ENCODE data around the gene IQCK. TPM values are rescaled to one million over a fixed set of nuclear protein-coding genes. Genes with fewer than 3 reads are reported as not detected.
A peak's percentile ranks its signal among the peaks of the same experiment; 100 is the strongest.

Gene IQCK
- total RNA-seq, 2 donors from 2014 or later: 1.7 to 2.9 TPM

- ATAC-seq (replicated peaks): no peak
- H3K27me3 Mint-ChIP-seq: no peaks in the 10 kb centered on the region
Measured at GRCh38 chr16:19691161-19691711, 26.8 kb upstream of the IQCK start.

GRCh38 chr16:19694989-19695388 lies 23.1 kb upstream of the IQCK start:
- Mint-ChIP-seq H3K9me3 (no peaks in the 10 kb centered on the region), H3K36me3 (ENCODE audit: low read depth) (peaks cover 27% of the 10 kb centered on the region), H3K4me1 (peaks cover 29% of the 10 kb centered on the region), H3K27ac (peak overlapping the region; percentile 59), H3K4me3 (no peak overlapping the region), H3K27me3 (no peaks in the 10 kb centered on the region)
- no peak for ATAC-seq (replicated peaks)

More at GRCh38 chr16:19691161-19691711, 26.8 kb upstream of the IQCK start:
- Mint-ChIP-seq H3K4me3 (no peak overlapping the region), H3K9me3 (no peaks in the 10 kb centered on the region), H3K27ac (peak overlapping the region; percentile 71), H3K4me1 (peaks cover 14% of the 10 kb centered on the region), H3K36me3 (ENCODE audit: low read depth) (peaks cover 40% of the 10 kb centered on the region)

- Mint-ChIP-seq H3K27me3 (no peaks in the 10 kb centered on the region), H3K36me3 (ENCODE audit: low read depth) (peaks cover 40% of the 10 kb centered on the region), H3K4me3 (peak overlapping the region; percentile 40), H3K27ac (peak overlapping the region; percentile 71), H3K9me3 (no peaks in the 10 kb centered on the region), H3K4me1 (peaks cover 29% of the 10 kb centered on the region)
- peak; percentile 57 for ATAC-seq (replicated peaks)
Measured at GRCh38 chr16:19696328-19696727, 21.7 kb upstream of the IQCK start.

GRCh38 chr16:19696961-19697360 lies 21.1 kb upstream of the IQCK start:
- Mint-ChIP-seq H3K27me3 (no peaks in the 10 kb centered on the region), H3K36me3 (ENCODE audit: low read depth) (peaks cover 40% of the 10 kb centered on the region), H3K27ac (peak overlapping the region; percentile 71), H3K9me3 (no peaks in the 10 kb centered on the region), H3K4me3 (peak overlapping the region; percentile 40), H3K4me1 (peaks cover 29% of the 10 kb centered on the region)
- no peak for ATAC-seq (replicated peaks)

GRCh38 chr16:19697756-19698318 lies 20.2 kb upstream of the IQCK start:
- Mint-ChIP-seq H3K4me1 (peaks cover 29% of the 10 kb centered on the region), H3K27ac (peak overlapping the region; percentile 71), H3K36me3 (ENCODE audit: low read depth) (peaks cover 48% of the 10 kb centered on the region), H3K27me3 (no peaks in the 10 kb centered on the region), H3K4me3 (peak overlapping the region; percentile 40), H3K9me3 (no peaks in the 10 kb centered on the region)
- ATAC-seq (replicated peaks): peak; percentile 30

GRCh38 chr16:19698480-19699465 lies 19.3 kb upstream of the IQCK start:
- peak; percentile 68 for ATAC-seq (replicated peaks)
- H3K27ac Mint-ChIP-seq: peak overlapping the region; percentile 71
- H3K4me1 Mint-ChIP-seq: peaks cover 29% of the 10 kb centered on the region
- peaks cover 58% of the 10 kb centered on the region for H3K36me3 Mint-ChIP-seq (ENCODE audit: low read depth)
- peak overlapping the region; percentile 40 for H3K4me3 Mint-ChIP-seq
- H3K27me3 Mint-ChIP-seq: no peaks in the 10 kb centered on the region
- H3K9me3 Mint-ChIP-seq: no peaks in the 10 kb centered on the region

GRCh38 chr16:19699472-19699871 lies 18.6 kb upstream of the IQCK start:
- H3K36me3 Mint-ChIP-seq (ENCODE audit: low read depth): peaks cover 65% of the 10 kb centered on the region
- no peak overlapping the region for H3K27ac Mint-ChIP-seq
- H3K27me3 Mint-ChIP-seq: no peaks in the 10 kb centered on the region
- no peak for ATAC-seq (replicated peaks)
- no peak overlapping the region for H3K4me3 Mint-ChIP-seq
- peaks cover 25% of the 10 kb centered on the region for H3K4me1 Mint-ChIP-seq
- H3K9me3 Mint-ChIP-seq: no peaks in the 10 kb centered on the region

GRCh38 chr16:19700319-19700781 lies 17.7 kb upstream of the IQCK start:
- Mint-ChIP-seq H3K9me3 (no peaks in the 10 kb centered on the region), H3K27ac (no peak overlapping the region), H3K4me1 (peaks cover 25% of the 10 kb centered on the region), H3K27me3 (no peaks in the 10 kb centered on the region), H3K36me3 (ENCODE audit: low read depth) (peaks cover 74% of the 10 kb centered on the region), H3K4me3 (no peak overlapping the region)
- ATAC-seq (replicated peaks): no peak

- H3K36me3 Mint-ChIP-seq (ENCODE audit: low read depth): peaks cover 81% of the 10 kb centered on the region
- no peaks in the 10 kb centered on the region for H3K9me3 Mint-ChIP-seq
- no peak overlapping the region for H3K27ac Mint-ChIP-seq
- no peaks in the 10 kb centered on the region for H3K27me3 Mint-ChIP-seq
- H3K4me3 Mint-ChIP-seq: no peak overlapping the region
- ATAC-seq (replicated peaks): peak; percentile 32
- peaks cover 24% of the 10 kb centered on the region for H3K4me1 Mint-ChIP-seq
Measured at GRCh38 chr16:19701091-19701490, 17.0 kb upstream of the IQCK start.

GRCh38 chr16:19703172-19703889 lies 14.7 kb upstream of the IQCK start:
- Mint-ChIP-seq H3K27me3 (no peaks in the 10 kb centered on the region), H3K36me3 (ENCODE audit: low read depth) (peaks cover 92% of the 10 kb centered on the region), H3K27ac (no peak overlapping the region), H3K4me1 (peaks cover 13% of the 10 kb centered on the region), H3K4me3 (no peak overlapping the region), H3K9me3 (no peaks in the 10 kb centered on the region)
- no peak for ATAC-seq (replicated peaks)

GRCh38 chr16:19704321-19705145 lies 13.5 kb upstream of the IQCK start:
- H3K4me3 Mint-ChIP-seq: no peak overlapping the region
- H3K36me3 Mint-ChIP-seq (ENCODE audit: low read depth): peaks cover 88% of the 10 kb centered on the region
- H3K27me3 Mint-ChIP-seq: no peaks in the 10 kb centered on the region
- no peak for ATAC-seq (replicated peaks)
- no peak overlapping the region for H3K27ac Mint-ChIP-seq
- H3K4me1 Mint-ChIP-seq: peaks cover 7% of the 10 kb centered on the region
- no peaks in the 10 kb centered on the region for H3K9me3 Mint-ChIP-seq

GRCh38 chr16:19705146-19705501 lies 12.9 kb upstream of the IQCK start:
- Mint-ChIP-seq H3K4me3 (no peak overlapping the region), H3K4me1 (peaks cover 10% of the 10 kb centered on the region), H3K27me3 (no peaks in the 10 kb centered on the region), H3K9me3 (no peaks in the 10 kb centered on the region), H3K36me3 (ENCODE audit: low read depth) (peaks cover 89% of the 10 kb centered on the region), H3K27ac (no peak overlapping the region)
- no peak for ATAC-seq (replicated peaks)

GRCh38 chr16:19705843-19706242 lies 12.2 kb upstream of the IQCK start:
- peaks cover 87% of the 10 kb centered on the region for H3K36me3 Mint-ChIP-seq (ENCODE audit: low read depth)
- H3K27ac Mint-ChIP-seq: no peak overlapping the region
- H3K27me3 Mint-ChIP-seq: no peaks in the 10 kb centered on the region
- H3K4me1 Mint-ChIP-seq: peaks cover 10% of the 10 kb centered on the region
- no peaks in the 10 kb centered on the region for H3K9me3 Mint-ChIP-seq
- ATAC-seq (replicated peaks): no peak
- H3K4me3 Mint-ChIP-seq: no peak overlapping the region

All from activated T-helper 17 cell treated with anti-CD3 and anti-CD28 coated beads, Interleukin-2, amount 50 U/mL, for 72 hours (primary cell).